Hepatocyte (in vitro differentiated cells): Measurements from ENCODE around the gene SRC. TPM values are rescaled to one million over a fixed set of nuclear protein-coding genes. Genes with fewer than 3 reads are reported as not detected.

Experiments used
- DNase-seq: peaks from one replicate; pipeline ENCODE4 v3.0.0-alpha.2; 2016; ENCODE audit warnings: low spot score
- H2AFZ ChIP-seq: fragments of 200-600 bp; sonication (generic); 2 replicates; pipeline ENCODE4 v1.6.0; 2016; ENCODE audit warnings: antibody characterized with exemption, mild to moderate bottlenecking
- H3K27ac ChIP-seq: fragments of 200-600 bp; sonication (generic); 2 replicates; pipeline ENCODE4 v1.5.1; 2016; ENCODE audit warnings: mild to moderate bottlenecking
- H3K27me3 ChIP-seq: fragments of 200-600 bp; sonication (generic); 2 replicates; pipeline ENCODE4 v1.6.1; 2016
- H3K36me3 ChIP-seq: fragments of 200-600 bp; sonication (generic); replicated peaks from 2 replicates; pipeline ENCODE4 v1.5.1; 2016; ENCODE audit warnings: low read depth; ENCODE audit not compliant: insufficient read depth
- H3K4me1 ChIP-seq: fragments of 200-600 bp; sonication (generic); 2 replicates; pipeline ENCODE4 v1.5.1; 2016; ENCODE audit warnings: mild to moderate bottlenecking, moderate library complexity; ENCODE audit not compliant: insufficient read depth
- H3K4me2 ChIP-seq: fragments of 200-600 bp; sonication (generic); 2 replicates; pipeline ENCODE4 v1.6.0; 2016
- H3K4me3 ChIP-seq: fragments of 200-600 bp; sonication (generic); 2 replicates; pipeline ENCODE4 v1.5.1; 2016; ENCODE audit warnings: mild to moderate bottlenecking
- H3K79me2 ChIP-seq: fragments of 200-600 bp; sonication (generic); 2 replicates; pipeline ENCODE4 v1.6.0; 2017; ENCODE audit warnings: mild to moderate bottlenecking
- H3K9me2 ChIP-seq: fragments of 200-600 bp; sonication (generic); replicated peaks from 2 replicates; pipeline ENCODE4 v1.6.0; 2017; ENCODE audit warnings: mild to moderate bottlenecking; ENCODE audit not compliant: insufficient read depth
- H3K9me3 ChIP-seq: fragments of 200-600 bp; sonication (generic); 2 replicates; pipeline ENCODE4 v1.5.1; 2016; ENCODE audit warnings: low read depth, mild to moderate bottlenecking
- H4K20me1 ChIP-seq: fragments of 200-600 bp; sonication (generic); 2 replicates; pipeline ENCODE4 v1.6.0; 2016; ENCODE audit warnings: mild to moderate bottlenecking; ENCODE audit not compliant: insufficient read depth, poor library complexity, severe bottlenecking
- CTCF ChIP-seq: fragments of 200-600 bp; sonication (generic); IDR thresholded peaks from 2 replicates; pipeline ENCODE4 v1.5.1; 2016; ENCODE audit warnings: antibody characterized with exemption, mild to moderate bottlenecking; ENCODE audit not compliant: poor library complexity
- EZH2 ChIP-seq: fragments of 200-600 bp; sonication (generic); IDR thresholded peaks from 2 replicates; pipeline ENCODE4 v1.6.1; 2016; ENCODE audit warnings: antibody characterized with exemption, mild to moderate bottlenecking, borderline replicate concordance
- EZH2phosphoT487 ChIP-seq: fragments of 200-600 bp; sonication (generic); IDR thresholded peaks from one replicate; pipeline ENCODE4 v1.6.1; 2018; ENCODE audit warnings: antibody characterized with exemption, mild to moderate bottlenecking, low read depth, moderate library complexity; ENCODE audit not compliant: unreplicated experiment, severe bottlenecking
- WGBS: methylation state at CpG from one replicate; pipeline ENCODE4 v1.1.6; 2016; ENCODE audit warnings: low lambda C conversion rate; ENCODE audit errors: missing lambda C conversion rate; 5-methylcytosine and 5-hydroxymethylcytosine counted together
- polyA plus RNA-seq: library from polyadenylated mRNA; unstranded; fragments of >200 nt; fragmentation: Nextera tagmentation; extraction: Ambion mirVana; gene quantifications from 2 replicates; pipeline ENCODE4 v1.2.1, GENCODE V29; 2016
- total RNA-seq: library from RNA; depleted of rRNA; stranded (reverse); fragments of >200 nt; gene quantifications from 2 replicates; pipeline ENCODE4 v1.2.3, GENCODE V29; 2014

SRC gene
- total and polyA plus RNA-seq, 2 experiments from 2014 or later, result 55.1 to 69.8 TPM

DNA sequence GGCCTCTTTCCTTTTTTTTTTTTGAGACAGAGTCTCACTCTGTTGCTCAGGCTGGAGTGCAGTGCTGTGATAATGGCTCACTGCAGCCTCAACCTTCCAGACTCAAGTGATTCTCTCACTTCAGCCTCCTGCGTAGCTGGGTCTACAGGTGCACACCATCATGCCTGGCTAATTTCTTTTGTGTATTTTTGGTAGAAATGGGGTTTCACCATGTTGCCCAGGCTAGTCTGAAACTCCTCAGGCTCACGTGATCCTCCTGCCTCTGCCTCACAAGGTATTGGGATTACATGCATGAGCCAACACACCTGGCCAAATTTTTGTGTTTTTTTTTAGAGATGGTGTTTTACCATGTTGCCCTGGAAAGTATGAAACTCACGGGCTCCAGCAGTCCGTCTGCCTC, 29.3 kb downstream of the SRC start:
- peaks cover 6% of the 10 kb centered on the region for H4K20me1 ChIP-seq
- H3K9me3 ChIP-seq, result no peaks in the 10 kb centered on the region
- no peaks in the 10 kb centered on the region for H3K36me3 ChIP-seq
- no peaks in the 10 kb centered on the region for H3K9me2 ChIP-seq
- no peak overlapping the region for H3K27ac ChIP-seq
- DNase-seq, result no peak
- H2AFZ ChIP-seq, result no peak overlapping the region
- peaks cover 14% of the 10 kb centered on the region for H3K4me1 ChIP-seq
- peaks cover 94% of the 10 kb centered on the region for H3K79me2 ChIP-seq
- WGBS, result 99% methylated on average over 4 of the region's 4 CpGs
- H3K4me3 ChIP-seq, result no peak overlapping the region
- no peak overlapping the region for H3K4me2 ChIP-seq
- TF ChIP-seq CTCF, result no peak
- TF ChIP-seq EZH2, result no peak
- TF ChIP-seq EZH2phosphoT487, result no peak
- no peaks in the 10 kb centered on the region for H3K27me3 ChIP-seq

DNA sequence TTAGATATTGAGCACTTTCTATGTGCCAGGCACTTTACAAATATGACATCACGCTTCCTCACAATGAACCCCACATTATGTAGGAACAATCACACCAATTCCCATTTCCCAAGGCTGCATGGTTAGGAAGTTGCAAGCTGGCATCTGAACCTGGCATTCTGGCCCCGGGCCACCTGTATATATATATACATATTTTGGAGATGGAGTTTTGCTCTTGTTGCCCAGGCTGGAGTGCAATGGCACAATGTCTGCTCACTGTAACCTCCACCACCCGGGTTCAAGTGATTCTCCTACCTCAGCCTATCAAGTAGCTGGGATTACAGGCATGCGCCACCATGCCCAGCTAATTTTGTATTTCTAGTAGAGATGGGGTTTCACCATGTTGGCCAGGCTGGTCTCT, 30.4 kb downstream of the SRC start:
- peaks cover 87% of the 10 kb centered on the region for H3K79me2 ChIP-seq
- DNase-seq, result no peak
- H4K20me1 ChIP-seq, result peaks cover 6% of the 10 kb centered on the region
- H3K4me2 ChIP-seq, result no peak overlapping the region
- no peak overlapping the region for H2AFZ ChIP-seq
- no peaks in the 10 kb centered on the region for H3K27me3 ChIP-seq
- H3K9me3 ChIP-seq, result no peaks in the 10 kb centered on the region
- 98% methylated on average over 4 of the region's 4 CpGs for WGBS
- no peaks in the 10 kb centered on the region for H3K9me2 ChIP-seq
- H3K36me3 ChIP-seq, result no peaks in the 10 kb centered on the region
- peaks cover 19% of the 10 kb centered on the region for H3K4me1 ChIP-seq
- TF ChIP-seq EZH2 (no peak), CTCF (no peak), EZH2phosphoT487 (no peak)
- no peak overlapping the region for H3K4me3 ChIP-seq
- H3K27ac ChIP-seq, result no peak overlapping the region

GRCh38 chr20:37376791-37377190, 30.9 kb downstream of the SRC start:
- Histone ChIP-seq H3K27ac (no peak overlapping the region), H4K20me1 (peaks cover 6% of the 10 kb centered on the region), H3K9me3 (no peaks in the 10 kb centered on the region), H3K9me2 (no peaks in the 10 kb centered on the region), H3K27me3 (no peaks in the 10 kb centered on the region), H2AFZ (no peak overlapping the region), H3K4me2 (no peak overlapping the region), H3K4me3 (no peak overlapping the region), H3K79me2 (peaks cover 87% of the 10 kb centered on the region), H3K4me1 (peaks cover 24% of the 10 kb centered on the region), H3K36me3 (no peaks in the 10 kb centered on the region)
- no peak for TF ChIP-seq CTCF
- no peak for TF ChIP-seq EZH2
- TF ChIP-seq EZH2phosphoT487, result no peak
- no peak for DNase-seq
- WGBS, result 98% methylated on average over 6 of the region's 6 CpGs
